ENCODE measurements around the gene NUP43. TPM values are rescaled to one million over a fixed set of nuclear protein-coding genes. Genes with fewer than 3 reads are reported as not detected.
A peak's percentile ranks its signal among the peaks of the same experiment; 100 is the strongest.

Gene NUP43
- total and polyA plus RNA-seq, 2 of the 13 experiments (the other 11 are each of a cell fraction or from before 2014, with no cell fraction given), result 38.9 to 85.1 TPM

- TF ChIP-seq ZFX (CRISPR knock-in tag; IDR thresholded peaks at IDR 0.05; ENCODE audit: low read depth) (peak; percentile 78), UBTF (CRISPR knock-in tag; IDR thresholded peaks at IDR 0.05) (peak; percentile 71; the same call in 1 of the 2 replicates), NAIF1 (CRISPR knock-in tag; IDR thresholded peaks at IDR 0.05; ENCODE audit: borderline replicate concordance) (peak; percentile 61; the same call in 1 of the 2 replicates), GABPA (IDR thresholded peaks at IDR 0.05; ENCODE audit: low read depth, low read length) (peak; percentile 50; the same call in 1 of the 2 replicates), GABPA (CRISPR knock-in tag; IDR thresholded peaks at IDR 0.05; ENCODE audit: low read depth) (peak; percentile 64; the same call in 1 of the 2 replicates), THRA (CRISPR knock-in tag; IDR thresholded peaks at IDR 0.05; ENCODE audit: borderline replicate concordance) (peak; percentile 22; the same call in 1 of the 2 replicates), ZNF879 (CRISPR knock-in tag; IDR thresholded peaks at IDR 0.05) (peak; percentile 44; the same call in 1 of the 2 replicates), ZNF263 (CRISPR knock-in tag; IDR thresholded peaks at IDR 0.05) (0 out of 2 replicates have a peak, but pooled peaks have one; percentile 22), KDM2A (CRISPR knock-in tag; IDR thresholded peaks at IDR 0.05; ENCODE audit: borderline replicate concordance, low read depth) (0 out of 2 replicates have a peak, but pooled peaks have one; percentile 1), ZNF329 (CRISPR knock-in tag; IDR thresholded peaks at IDR 0.05; ENCODE audit: low read depth) (0 out of 2 replicates have a peak, but pooled peaks have one; percentile 5), MXD4 (CRISPR knock-in tag; IDR thresholded peaks at IDR 0.05) (0 out of 2 replicates have a peak, but pooled peaks have one; percentile 20), SMYD3 (CRISPR knock-in tag; IDR thresholded peaks at IDR 0.05) (peak; percentile 19; the same call in 1 of the 2 replicates), PHF8 (CRISPR knock-in tag; IDR thresholded peaks at IDR 0.05) (peak; percentile 79), BRD4 (CRISPR knock-in tag; IDR thresholded peaks at IDR 0.05) (peak; percentile 82; the same call in 1 of the 2 replicates)
- TF ChIP-seq, protein P1, sequence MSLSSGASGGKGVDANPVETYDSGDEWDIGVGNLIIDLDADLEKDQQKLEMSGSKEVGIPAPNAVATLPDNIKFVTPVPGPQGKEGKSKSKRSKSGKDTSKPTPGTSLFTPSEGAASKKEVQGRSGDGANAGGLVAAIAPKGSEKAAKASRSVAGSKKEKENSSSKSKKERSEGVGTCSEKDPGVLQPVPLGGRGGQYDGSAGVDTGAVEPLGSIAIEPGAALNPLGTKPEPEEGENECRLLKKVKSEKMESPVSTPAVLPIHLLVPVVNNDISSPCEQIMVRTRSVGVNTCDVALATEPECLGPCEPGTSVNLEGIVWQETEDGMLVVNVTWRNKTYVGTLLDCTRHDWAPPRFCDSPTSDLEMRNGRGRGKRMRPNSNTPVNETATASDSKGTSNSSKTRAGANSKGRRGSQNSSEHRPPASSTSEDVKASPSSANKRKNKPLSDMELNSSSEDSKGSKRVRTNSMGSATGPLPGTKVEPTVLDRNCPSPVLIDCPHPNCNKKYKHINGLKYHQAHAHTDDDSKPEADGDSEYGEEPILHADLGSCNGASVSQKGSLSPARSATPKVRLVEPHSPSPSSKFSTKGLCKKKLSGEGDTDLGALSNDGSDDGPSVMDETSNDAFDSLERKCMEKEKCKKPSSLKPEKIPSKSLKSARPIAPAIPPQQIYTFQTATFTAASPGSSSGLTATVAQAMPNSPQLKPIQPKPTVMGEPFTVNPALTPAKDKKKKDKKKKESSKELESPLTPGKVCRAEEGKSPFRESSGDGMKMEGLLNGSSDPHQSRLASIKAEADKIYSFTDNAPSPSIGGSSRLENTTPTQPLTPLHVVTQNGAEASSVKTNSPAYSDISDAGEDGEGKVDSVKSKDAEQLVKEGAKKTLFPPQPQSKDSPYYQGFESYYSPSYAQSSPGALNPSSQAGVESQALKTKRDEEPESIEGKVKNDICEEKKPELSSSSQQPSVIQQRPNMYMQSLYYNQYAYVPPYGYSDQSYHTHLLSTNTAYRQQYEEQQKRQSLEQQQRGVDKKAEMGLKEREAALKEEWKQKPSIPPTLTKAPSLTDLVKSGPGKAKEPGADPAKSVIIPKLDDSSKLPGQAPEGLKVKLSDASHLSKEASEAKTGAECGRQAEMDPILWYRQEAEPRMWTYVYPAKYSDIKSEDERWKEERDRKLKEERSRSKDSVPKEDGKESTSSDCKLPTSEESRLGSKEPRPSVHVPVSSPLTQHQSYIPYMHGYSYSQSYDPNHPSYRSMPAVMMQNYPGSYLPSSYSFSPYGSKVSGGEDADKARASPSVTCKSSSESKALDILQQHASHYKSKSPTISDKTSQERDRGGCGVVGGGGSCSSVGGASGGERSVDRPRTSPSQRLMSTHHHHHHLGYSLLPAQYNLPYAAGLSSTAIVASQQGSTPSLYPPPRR (CRISPR knock-in tag; IDR thresholded peaks at IDR 0.05; ENCODE audit: borderline replicate concordance), result peak; percentile 8; the same call in 1 of the 2 replicates
Observed at GRCh38 chr6:149749082-149749593, 2.8 kb upstream of the NUP43 start (continued).

Measured in HepG2 (cell line).